Subcutaneous adipose tissue (tissue), 4 donors: Measurements from ENCODE around the gene ARMC6. TPM values are rescaled to one million over a fixed set of nuclear protein-coding genes. Genes with fewer than 3 reads are reported as not detected.

ENCODE experiments used
- total RNA-seq, 4 donors: library from RNA; depleted of rRNA; stranded (reverse); fragments of >200 nt; gene quantifications; one replicate each; pipeline ENCODE4 v1.1.0, GENCODE V29; 2016
- TF ChIP-seq, protein P1 (sequence below): fragments of 450-650 bp; IDR thresholded peaks from one replicate; pipeline ENCODE4 v1.5.1; 2016; ENCODE audit warnings: low read depth, mild to moderate bottlenecking, control low read depth, antibody characterized with exemption, moderate library complexity

ARMC6 gene
- total RNA-seq, 4 donors from 2014 or later = 12.6 to 28.2 (median 18.6) TPM

GRCh38 chr19:19079571-19079970 lies 46.2 kb downstream of the ARMC6 start:
- TF ChIP-seq, protein P1, sequence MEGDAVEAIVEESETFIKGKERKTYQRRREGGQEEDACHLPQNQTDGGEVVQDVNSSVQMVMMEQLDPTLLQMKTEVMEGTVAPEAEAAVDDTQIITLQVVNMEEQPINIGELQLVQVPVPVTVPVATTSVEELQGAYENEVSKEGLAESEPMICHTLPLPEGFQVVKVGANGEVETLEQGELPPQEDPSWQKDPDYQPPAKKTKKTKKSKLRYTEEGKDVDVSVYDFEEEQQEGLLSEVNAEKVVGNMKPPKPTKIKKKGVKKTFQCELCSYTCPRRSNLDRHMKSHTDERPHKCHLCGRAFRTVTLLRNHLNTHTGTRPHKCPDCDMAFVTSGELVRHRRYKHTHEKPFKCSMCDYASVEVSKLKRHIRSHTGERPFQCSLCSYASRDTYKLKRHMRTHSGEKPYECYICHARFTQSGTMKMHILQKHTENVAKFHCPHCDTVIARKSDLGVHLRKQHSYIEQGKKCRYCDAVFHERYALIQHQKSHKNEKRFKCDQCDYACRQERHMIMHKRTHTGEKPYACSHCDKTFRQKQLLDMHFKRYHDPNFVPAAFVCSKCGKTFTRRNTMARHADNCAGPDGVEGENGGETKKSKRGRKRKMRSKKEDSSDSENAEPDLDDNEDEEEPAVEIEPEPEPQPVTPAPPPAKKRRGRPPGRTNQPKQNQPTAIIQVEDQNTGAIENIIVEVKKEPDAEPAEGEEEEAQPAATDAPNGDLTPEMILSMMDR = no peak

DNA sequence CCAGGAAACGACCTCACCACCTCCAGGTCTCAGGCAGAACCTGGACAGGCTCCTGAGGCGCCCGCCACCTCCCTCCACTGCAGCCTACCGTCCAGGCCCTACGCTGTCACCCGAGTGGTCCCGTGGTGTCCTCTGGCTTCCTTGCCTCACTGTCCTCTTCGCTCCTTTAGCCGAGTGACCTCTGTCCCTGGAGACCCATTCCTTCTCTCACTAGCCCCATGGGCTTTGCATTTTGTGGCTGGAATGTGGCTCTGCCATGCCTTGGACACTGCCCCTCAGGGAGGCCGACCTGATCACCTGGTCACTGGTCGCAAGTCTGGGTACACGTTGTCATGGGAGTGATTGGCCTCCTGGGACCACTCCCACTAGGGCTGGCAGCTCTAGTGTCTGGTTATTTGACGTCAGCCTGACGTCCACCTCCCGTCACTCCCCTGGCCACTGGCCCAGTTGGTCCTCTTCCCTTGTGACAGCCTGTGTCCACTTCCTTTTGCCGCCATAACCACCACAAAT lies 48.3 kb downstream of the ARMC6 start:
- TF ChIP-seq, protein P1 = no peak

DNA sequence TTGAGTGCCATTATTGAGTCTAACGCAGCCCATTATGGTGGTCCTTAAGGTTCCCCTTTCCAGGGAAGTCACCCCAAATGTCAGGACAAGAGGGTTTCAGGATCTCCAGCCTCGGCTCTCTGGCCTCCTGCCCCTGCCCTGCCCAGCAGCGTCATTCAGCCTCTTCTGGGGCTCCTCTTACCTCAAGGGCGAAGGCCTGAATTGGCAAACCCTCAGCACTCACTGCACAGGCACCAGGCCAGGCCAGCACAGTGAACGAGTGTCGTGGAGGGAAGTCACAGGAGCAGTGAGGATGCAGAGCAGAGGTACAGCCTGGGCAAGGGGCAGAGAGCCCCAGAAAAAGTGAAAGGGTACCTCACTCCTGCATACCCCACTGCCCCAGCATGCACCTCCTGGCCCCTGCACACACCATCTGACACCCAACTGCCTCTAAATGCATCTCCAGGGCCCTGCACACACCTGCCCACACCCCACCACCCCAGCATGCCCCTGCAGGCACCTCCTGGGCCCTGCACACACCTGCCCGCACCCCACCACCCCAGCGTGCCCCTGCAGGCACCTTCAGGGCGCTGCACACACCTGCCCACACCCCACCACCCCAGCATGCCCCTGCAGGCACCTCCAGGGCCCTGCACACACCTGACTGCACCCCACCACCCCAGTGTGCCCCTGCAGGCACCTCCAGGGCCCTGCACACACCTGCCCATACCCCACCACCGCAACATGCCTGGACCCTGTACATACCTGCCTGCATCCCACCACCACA lies 50.2 kb downstream of the ARMC6 start:
- TF ChIP-seq, protein P1 = no peak

DNA sequence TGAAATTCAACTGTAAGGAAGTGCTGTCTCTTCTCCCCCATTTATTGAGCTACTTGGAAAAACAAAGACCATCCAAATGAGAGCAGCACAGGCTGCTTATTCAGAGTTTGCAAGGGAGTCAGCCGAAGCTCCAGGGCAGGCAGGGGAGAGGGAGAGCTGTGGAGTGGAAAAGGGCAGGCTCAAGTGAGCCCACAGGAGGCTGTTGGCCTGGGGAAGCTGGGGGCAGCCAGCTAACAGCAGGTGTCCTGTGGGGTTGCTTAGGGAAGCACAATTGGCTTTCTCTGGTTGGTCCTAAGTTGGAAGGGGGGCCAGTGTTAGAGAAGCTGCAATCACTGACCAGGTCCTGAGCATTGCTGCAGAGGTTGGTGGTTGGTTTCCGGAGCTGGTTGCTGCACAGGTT lies 54.3 kb downstream of the ARMC6 start:
- TF ChIP-seq, protein P1 = no peak

GRCh38 chr19:19094513-19094912 lies 61.1 kb downstream of the ARMC6 start:
- TF ChIP-seq, protein P1 = no peak

GRCh38 chr19:19095691-19096090 lies 62.3 kb downstream of the ARMC6 start:
- TF ChIP-seq, protein P1 = no peak

GRCh38 chr19:19096641-19097627 lies 63.5 kb downstream of the ARMC6 start:
- TF ChIP-seq, protein P1 = no peak
